ENCODE results near the gene CSNK2A1. TPM values are rescaled to one million over a fixed set of nuclear protein-coding genes. Genes with fewer than 3 reads are reported as not detected.

CSNK2A1 gene
- total and polyA plus RNA-seq, 2 of the 8 experiments (the other 6 are each of a cell fraction or from before 2014, with no cell fraction given) = 117 to 260 TPM

DNA sequence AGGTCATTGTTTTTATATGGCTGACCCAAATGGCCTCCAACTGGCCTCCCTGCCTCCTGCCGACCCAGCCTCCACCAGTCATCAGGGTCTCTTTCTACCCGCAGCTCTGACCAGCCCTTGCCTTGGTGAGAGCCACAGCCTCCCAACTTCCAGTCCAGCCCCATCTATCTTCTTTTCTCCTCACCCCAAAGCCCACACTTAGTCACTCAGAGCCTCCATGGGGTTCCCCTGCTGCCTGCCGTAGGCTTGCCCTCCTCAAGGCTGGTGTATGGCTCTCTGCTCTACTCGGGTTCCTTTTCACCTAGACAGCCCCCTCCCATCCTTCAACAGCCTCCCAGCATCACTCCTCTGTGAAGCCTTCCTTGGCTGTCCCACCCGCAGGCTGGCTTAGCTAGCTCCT lies 48.4 kb upstream of the CSNK2A1 start:
- H3K36me3 ChIP-seq (ENCODE audit: control insufficient read depth in 2 of 4, insufficient read depth in 4 of 4, low read length in 3 of 4) = no peaks in the 10 kb centered on the region
- no peak overlapping the region for H4K5ac ChIP-seq (ENCODE audit: insufficient read length, low read depth, low read length)
- no peak overlapping the region for H3K23ac ChIP-seq (ENCODE audit: insufficient read length)
- no peaks in the 10 kb centered on the region for H3K79me1 ChIP-seq (ENCODE audit: low read depth, low read length)
- no peaks in the 10 kb centered on the region for H4K20me1 ChIP-seq (replicated peaks in 1 of 2; ENCODE audit: control insufficient read depth in 1 of 2, insufficient read depth in 2 of 2, low read length in 2 of 2)
- no peak overlapping the region for H3K4me2 ChIP-seq (ENCODE audit: insufficient read depth in 1 of 2, low read depth in 2 of 2, low read length in 2 of 2)
- no peak overlapping the region for H3K4ac ChIP-seq (replicated peaks; ENCODE audit: insufficient read length, low read depth, low read length)
- H3K4me1 ChIP-seq (replicated peaks in 1 of 4; ENCODE audit: control insufficient read depth in 3 of 4, insufficient read depth in 4 of 4, low read length in 3 of 4) = peaks cover 0 to 6% (median 0%) of the 10 kb centered on the region in 4 experiments; a peak in 1 of 7 replicates
- POLR2A ChIA-PET (ENCODE audit: partially characterized antibody) = interaction anchor here (1.6 kb wide), 1 partner anchor 9 kb away, joined by 3 read pairs; no protein-coding TSS in a partner anchor
- no peaks in the 10 kb centered on the region for H3K79me2 ChIP-seq (ENCODE audit: control insufficient read depth in 1 of 2, insufficient read depth in 2 of 2, low read length in 2 of 2)
- no peaks in the 10 kb centered on the region for H3K9me3 ChIP-seq (ENCODE audit: insufficient read depth in 2 of 2, low read depth in 1 of 2, low read length in 1 of 2)
- no peak overlapping the region for H3K9ac ChIP-seq (replicated peaks in 1 of 4; ENCODE audit: extremely low read depth in 1 of 4, low read depth in 3 of 4, low read length in 3 of 4)
- no peak overlapping the region for H3K4me3 ChIP-seq (ENCODE audit: extremely low read depth in 1 of 4, insufficient read depth in 2 of 4, low read depth in 3 of 4, low read length in 4 of 4)
- no peak overlapping the region for H3K18ac ChIP-seq (ENCODE audit: extremely low read depth, low read length)
- DNase-seq (ENCODE audit: low read depth in 1 of 2, low spot score in 2 of 2) = no peak
- no peak overlapping the region for H3K14ac ChIP-seq (ENCODE audit: insufficient read length)
- WGBS, 2 experiments (ENCODE audit: extremely low coverage in 1 of 2, insufficient coverage in 1 of 2, insufficient read length in 1 of 2, insufficient replicate concordance in 2 of 2, low coverage in 1 of 2, low lambda C conversion rate in 2 of 2, missing lambda C conversion rate in 1 of 2) = 87% methylated on average over 5 of the region's 5 CpGs; no CpG with 5 or more reads in 1 of the 2 experiments
- no peak overlapping the region for H2AK5ac ChIP-seq (ENCODE audit: low read depth, low read length)
- no peak overlapping the region for H2BK5ac ChIP-seq (ENCODE audit: low read depth, low read length)
- H2BK20ac ChIP-seq (ENCODE audit: low read length) = no peak overlapping the region
- no peak overlapping the region for H2BK15ac ChIP-seq (ENCODE audit: low read length)
- H3K56ac ChIP-seq (replicated peaks; ENCODE audit: insufficient read length, low read depth, low read length) = no peak overlapping the region
- H4K8ac ChIP-seq (ENCODE audit: extremely low read depth, insufficient read depth, low read length) = no peak overlapping the region
- H2BK12ac ChIP-seq (ENCODE audit: low read depth, low read length) = no peak overlapping the region
- FAIRE-seq = no peak
- no peaks in the 10 kb centered on the region for H3K23me2 ChIP-seq (ENCODE audit: low read depth, low read length)
- no peak overlapping the region for H2BK120ac ChIP-seq (replicated peaks; ENCODE audit: low read depth, low read length)
- no peak overlapping the region for H2AFZ ChIP-seq (ENCODE audit: low read length)
- no peak overlapping the region for H4K91ac ChIP-seq (replicated peaks; ENCODE audit: insufficient read length, low read length)
- TF ChIP-seq TAF1 (IDR thresholded peaks at IDR 0.05; ENCODE audit: low read depth, low read length) = no peak
- TF ChIP-seq NRF1 (IDR thresholded peaks at IDR 0.05; ENCODE audit: low read depth, low read length) = no peak
- no peak for TF ChIP-seq ZNF274 (IDR thresholded peaks at IDR 0.05; ENCODE audit: borderline replicate concordance, extremely low read depth, low read length)
- no peak for TF ChIP-seq KDM1A (IDR thresholded peaks at IDR 0.05; ENCODE audit: borderline replicate concordance, low read length)
- no peak for TF ChIP-seq TAF7 (optimal IDR thresholded peaks at IDR 0.05; ENCODE audit: borderline replicate concordance, low read depth, low read length)
- TF ChIP-seq POLR2A (IDR thresholded peaks at IDR 0.05; ENCODE audit: control extremely low read depth in 1 of 2, low read depth in 2 of 2, low read length in 2 of 2) = no peak
- no peak for TF ChIP-seq KDM5A (IDR thresholded peaks at IDR 0.05; ENCODE audit: low read length)
- TF ChIP-seq CBX8 (IDR thresholded peaks at IDR 0.05; ENCODE audit: borderline replicate concordance, low read depth, low read length) = no peak
- TF ChIP-seq, protein P1, sequence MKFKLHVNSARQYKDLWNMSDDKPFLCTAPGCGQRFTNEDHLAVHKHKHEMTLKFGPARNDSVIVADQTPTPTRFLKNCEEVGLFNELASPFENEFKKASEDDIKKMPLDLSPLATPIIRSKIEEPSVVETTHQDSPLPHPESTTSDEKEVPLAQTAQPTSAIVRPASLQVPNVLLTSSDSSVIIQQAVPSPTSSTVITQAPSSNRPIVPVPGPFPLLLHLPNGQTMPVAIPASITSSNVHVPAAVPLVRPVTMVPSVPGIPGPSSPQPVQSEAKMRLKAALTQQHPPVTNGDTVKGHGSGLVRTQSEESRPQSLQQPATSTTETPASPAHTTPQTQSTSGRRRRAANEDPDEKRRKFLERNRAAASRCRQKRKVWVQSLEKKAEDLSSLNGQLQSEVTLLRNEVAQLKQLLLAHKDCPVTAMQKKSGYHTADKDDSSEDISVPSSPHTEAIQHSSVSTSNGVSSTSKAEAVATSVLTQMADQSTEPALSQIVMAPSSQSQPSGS (IDR thresholded peaks at IDR 0.05; ENCODE audit: low read length) = no peak
- no peaks in the 10 kb centered on the region for H3K27me3 ChIP-seq (replicated peaks in 1 of 4; ENCODE audit: control insufficient read depth in 3 of 4, extremely low read depth in 1 of 4, insufficient read depth in 3 of 4, low read length in 3 of 4)
- H3K27ac ChIP-seq (ENCODE audit: low read depth, low read length) = no peak overlapping the region
- CTCF ChIA-PET (ENCODE audit: partially characterized antibody) = interaction anchor here (1.3 kb wide), 1 partner anchor 10 kb away, joined by 5 read pairs; no protein-coding TSS in a partner anchor

All from H1 (cell line).